Body of pancreas (tissue), 4 donors: Measurements from ENCODE around the gene COTL1. TPM values are rescaled to one million over a fixed set of nuclear protein-coding genes. Genes with fewer than 3 reads are reported as not detected.

Experiments
- ATAC-seq: fragments of 150-250 bp; one replicate; pipeline ENCODE4 v1.9.1; 2016
- DNase-seq, 4 donors: peaks; one replicate each; pipeline ENCODE4 v3.0.0-alpha.2; 2019
- H3K27ac ChIP-seq, 4 donors: fragments of 200-600 bp; sonication (generic); 1 replicate in 3 of 4; 2 replicates in 1 of 4; pipeline versions ENCODE4 v1.5.1 to v1.6.1; 2016 to 2019; ENCODE audit warnings: mild to moderate bottlenecking in 1 of 4, mixed read lengths in 1 of 4, moderate library complexity in 1 of 4
- H3K27me3 ChIP-seq, 2 donors: fragments of 200-600 bp; sonication (generic); one replicate each; pipeline ENCODE4 v1.6.0; 2016; ENCODE audit warnings: mild to moderate bottlenecking in 1 of 2
- H3K36me3 ChIP-seq, 2 donors: fragments of 200-600 bp; sonication (generic); replicated peaks in 1 of 2; 2 replicates each; pipeline ENCODE4 v1.5.1; 2016; ENCODE audit warnings: low read depth in 2 of 2; ENCODE audit not compliant: insufficient read depth in 1 of 2
- H3K4me1 ChIP-seq: fragments of 200-600 bp; sonication (generic); one replicate; pipeline ENCODE4 v1.6.0; 2016
- H3K4me3 ChIP-seq, 2 donors: fragments of 200-600 bp; sonication (generic); 1 replicate in 1 of 2; 2 replicates in 1 of 2; pipeline ENCODE4 v1.5.1; 2016 to 2019
- H3K9me3 ChIP-seq, 3 donors: fragments of 200-600 bp; sonication (generic); 1 replicate in 2 of 3; 2 replicates in 1 of 3; pipeline ENCODE4 v1.5.1; 2016
- POLR2A ChIP-seq, 3 donors: fragments of 450-650 bp; IDR thresholded peaks; one replicate each; pipeline ENCODE4 v1.6.1; 2016; ENCODE audit warnings: antibody characterized with exemption in 3 of 3, mild to moderate bottlenecking in 2 of 3
- WGBS, 2 donors: methylation state at CpG; one replicate each; pipeline ENCODE4 v1.1.5; 2017; 5-methylcytosine and 5-hydroxymethylcytosine counted together
- intact Hi-C: fragments of 100-400 bp; cut with DNase I; formaldehyde crosslinking; loops from one replicate; pipeline ENCODE4 v1.15.1; 2023
- total RNA-seq, 2 donors: library from RNA; depleted of rRNA; stranded (reverse); fragments of >200 nt; gene quantifications; one replicate each; pipeline ENCODE4 v1.1.0, GENCODE V29; 2016
- TF ChIP-seq, protein P1 (sequence below), 7 experiments: fragments of 450-650 bp in 4 of 7; fragments of 200-600 bp in 3 of 7; sonication (generic) in 3 of 7; IDR thresholded peaks; one replicate each; pipeline ENCODE4 v1.5.1; 2016 to 2019; ENCODE audit warnings: antibody characterized with exemption in 7 of 7

COTL1 gene
- total RNA-seq, 2 donors from 2014 or later, result 19.7 to 20.4 TPM

GRCh38 chr16:84607694-84608093 is 10.2 kb downstream of the COTL1 start:
- ATAC-seq (no peak), DNase-seq (peak in 1 of 4 donors; percentile 56)
- Histone ChIP-seq H3K27ac (no peak overlapping the region), H3K27me3 (no peaks in the 10 kb centered on the region), H3K4me3 (no peak overlapping the region), H3K4me1 (no peaks in the 10 kb centered on the region), H3K9me3 (no peaks in the 10 kb centered on the region), H3K36me3 (no peaks in the 10 kb centered on the region)
- TF ChIP-seq, protein P1, sequence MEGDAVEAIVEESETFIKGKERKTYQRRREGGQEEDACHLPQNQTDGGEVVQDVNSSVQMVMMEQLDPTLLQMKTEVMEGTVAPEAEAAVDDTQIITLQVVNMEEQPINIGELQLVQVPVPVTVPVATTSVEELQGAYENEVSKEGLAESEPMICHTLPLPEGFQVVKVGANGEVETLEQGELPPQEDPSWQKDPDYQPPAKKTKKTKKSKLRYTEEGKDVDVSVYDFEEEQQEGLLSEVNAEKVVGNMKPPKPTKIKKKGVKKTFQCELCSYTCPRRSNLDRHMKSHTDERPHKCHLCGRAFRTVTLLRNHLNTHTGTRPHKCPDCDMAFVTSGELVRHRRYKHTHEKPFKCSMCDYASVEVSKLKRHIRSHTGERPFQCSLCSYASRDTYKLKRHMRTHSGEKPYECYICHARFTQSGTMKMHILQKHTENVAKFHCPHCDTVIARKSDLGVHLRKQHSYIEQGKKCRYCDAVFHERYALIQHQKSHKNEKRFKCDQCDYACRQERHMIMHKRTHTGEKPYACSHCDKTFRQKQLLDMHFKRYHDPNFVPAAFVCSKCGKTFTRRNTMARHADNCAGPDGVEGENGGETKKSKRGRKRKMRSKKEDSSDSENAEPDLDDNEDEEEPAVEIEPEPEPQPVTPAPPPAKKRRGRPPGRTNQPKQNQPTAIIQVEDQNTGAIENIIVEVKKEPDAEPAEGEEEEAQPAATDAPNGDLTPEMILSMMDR (IDR thresholded peaks at IDR 0.05), result no peak
- TF ChIP-seq POLR2A (IDR thresholded peaks at IDR 0.05), result peak in 1 of 3 donors; percentile 21
- WGBS, 2 donors, result 65 to 73% methylated on average over 7 of the region's 7 CpGs
- intact Hi-C loops, result no loop called here

- Histone ChIP-seq H3K9me3 (no peaks in the 10 kb centered on the region), H3K4me1 (no peaks in the 10 kb centered on the region), H3K36me3 (no peaks in the 10 kb centered on the region), H3K27ac (no peak overlapping the region), H3K27me3 (no peaks in the 10 kb centered on the region), H3K4me3 (no peak overlapping the region)
- no peak for TF ChIP-seq POLR2A (IDR thresholded peaks at IDR 0.05)
- TF ChIP-seq, protein P1 (IDR thresholded peaks at IDR 0.05), result no peak
- DNase-seq (no peak), ATAC-seq (no peak)
- intact Hi-C loops, result no loop called here
- 95% methylated on average over 13 of the region's 13 CpGs for whole genome bisulfite sequencing, 2 donors
Measured at GRCh38 chr16:84607061-84607460, 10.8 kb downstream of the COTL1 start.

DNA sequence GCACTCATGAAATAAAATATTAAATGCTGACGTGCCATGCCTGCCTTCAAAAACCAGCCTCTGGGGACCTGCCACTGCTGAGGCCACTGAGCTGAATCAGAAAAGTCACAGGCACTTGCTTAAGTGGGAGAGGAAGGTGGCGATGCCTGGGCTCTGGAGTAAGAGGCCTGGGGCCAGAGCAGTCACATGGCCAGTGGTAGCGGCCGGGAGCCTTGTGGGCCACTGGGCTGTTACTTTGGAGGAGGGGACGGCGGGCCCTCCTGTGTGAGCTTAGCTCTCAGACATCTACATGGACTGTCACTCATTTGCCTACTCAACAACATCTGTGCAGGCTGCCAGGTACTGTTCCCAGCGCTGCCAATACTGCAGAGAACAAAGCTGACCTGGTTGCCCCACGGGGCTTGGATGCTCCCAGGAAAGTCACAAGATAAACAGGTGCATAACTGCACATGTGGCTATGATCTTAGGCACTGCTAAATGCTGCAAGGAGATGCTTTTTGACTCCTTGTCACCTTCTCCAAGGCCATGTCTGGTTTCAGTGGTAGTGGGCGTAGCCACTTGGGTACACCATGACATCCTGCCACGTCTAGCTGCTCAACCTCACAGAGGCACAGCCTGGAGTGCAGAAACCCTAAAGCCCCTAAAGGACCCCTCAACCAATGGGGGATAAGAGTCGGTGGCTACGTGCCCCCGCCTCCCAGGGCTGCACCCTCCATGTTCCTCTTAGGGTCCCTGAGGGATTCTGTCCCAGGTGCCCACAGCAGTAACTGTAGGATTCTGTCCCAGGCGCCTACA is 11.6 kb downstream of the COTL1 start:
- Histone ChIP-seq H3K27me3 (no peaks in the 10 kb centered on the region), H3K36me3 (no peaks in the 10 kb centered on the region), H3K9me3 (no peaks in the 10 kb centered on the region), H3K4me1 (no peaks in the 10 kb centered on the region), H3K27ac (no peak overlapping the region), H3K4me3 (no peak overlapping the region)
- DNase-seq (no peak), ATAC-seq (no peak)
- 77 to 95% methylated on average over 12 to 14 of the region's 14 CpGs for WGBS, 2 donors
- intact Hi-C loops, result no loop called here
- no peak for TF ChIP-seq POLR2A (IDR thresholded peaks at IDR 0.05)

- Histone ChIP-seq H3K27ac (no peak overlapping the region), H3K4me1 (no peaks in the 10 kb centered on the region), H3K9me3 (no peaks in the 10 kb centered on the region), H3K27me3 (no peaks in the 10 kb centered on the region), H3K36me3 (no peaks in the 10 kb centered on the region), H3K4me3 (no peak overlapping the region)
- DNase-seq, result no peak
- intact Hi-C loops, result no loop called here
- ATAC-seq, result no peak
- 90 to 94% methylated on average over 6 of the region's 6 CpGs for WGBS, 2 donors
- TF ChIP-seq POLR2A (IDR thresholded peaks at IDR 0.05), result no peak
- TF ChIP-seq, protein P1 (IDR thresholded peaks at IDR 0.05), result no peak
Measured at GRCh38 chr16:84605339-84605848, 12.5 kb downstream of the COTL1 start.

- Histone ChIP-seq H3K27ac (no peak overlapping the region), H3K36me3 (no peaks in the 10 kb centered on the region), H3K4me1 (no peaks in the 10 kb centered on the region), H3K4me3 (no peak overlapping the region), H3K27me3 (no peaks in the 10 kb centered on the region), H3K9me3 (no peaks in the 10 kb centered on the region)
- intact Hi-C loops, result no loop called here
- WGBS, 2 donors, result 82 to 83% methylated on average over 8 to 9 of the region's 9 CpGs
- DNase-seq (no peak), ATAC-seq (no peak)
- TF ChIP-seq, protein P1 (IDR thresholded peaks at IDR 0.05), result no peak
- TF ChIP-seq POLR2A (IDR thresholded peaks at IDR 0.05), result no peak
Measured at GRCh38 chr16:84604477-84605013, 13.3 kb downstream of the COTL1 start.
